GM12878 (cell line): Measurements from ENCODE around the gene PPP1CA.

ENCODE experiments used
- CBX5 ChIP-seq: sonication (generic); IDR thresholded peaks from 2 replicates; pipeline ENCODE4 v1.6.1; 2016; ENCODE audit warnings: low read depth, moderate library complexity, mild to moderate bottlenecking, inconsistent platforms
- CTCF ChIP-seq, 3 experiments: IDR thresholded peaks in 2 of 3; conservative IDR thresholded peaks in 1 of 3; 2 replicates each; pipeline ENCODE4 v1.5.1; 2011; ENCODE audit warnings: low read depth in 3 of 3, low read length in 3 of 3, mild to moderate bottlenecking in 3 of 3, control low read depth in 2 of 3, moderate library complexity in 2 of 3, inconsistent platforms in 1 of 3, mixed read lengths in 1 of 3; ENCODE audit not compliant: control insufficient read depth in 2 of 3, insufficient read depth in 1 of 3; ENCODE audit errors: extremely low read depth in 1 of 3
- EZH2 ChIP-seq: IDR thresholded peaks from 2 replicates; pipeline ENCODE4 v1.6.1; 2012; ENCODE audit warnings: low read depth, mild to moderate bottlenecking, control low read depth, inconsistent platforms, low read length, borderline replicate concordance; ENCODE audit not compliant: control insufficient read depth
- FOXM1 ChIP-seq: IDR thresholded peaks from 2 replicates; pipeline ENCODE4 v1.6.1; 2012; ENCODE audit warnings: low read depth, mild to moderate bottlenecking, inconsistent platforms, low read length, moderate library complexity
- MAX ChIP-seq: IDR thresholded peaks from 2 replicates; pipeline ENCODE4 v1.6.1; 2012; ENCODE audit warnings: low read depth, low read length, improper control_type of control experiment
- MTA3 ChIP-seq: IDR thresholded peaks from 2 replicates; pipeline ENCODE4 v1.6.1; 2012; ENCODE audit warnings: low read length, inconsistent platforms, borderline replicate concordance
- POLR2A ChIP-seq: IDR thresholded peaks from 2 replicates; pipeline ENCODE4 v1.6.1; 2011; ENCODE audit warnings: low read depth, mild to moderate bottlenecking, low read length
- SUZ12 ChIP-seq: fragments of 200-600 bp; sonication (generic); IDR thresholded peaks from one replicate; pipeline ENCODE4 v1.6.1; 2018; ENCODE audit warnings: antibody characterized with exemption, mild to moderate bottlenecking; ENCODE audit not compliant: unreplicated experiment
- YY1 ChIP-seq: IDR thresholded peaks from 2 replicates; pipeline ENCODE4 v1.6.1; 2011; ENCODE audit warnings: low read depth, mild to moderate bottlenecking, low read length
- ZZZ3 ChIP-seq: IDR thresholded peaks from 2 replicates; pipeline ENCODE4 v1.6.1; 2011; ENCODE audit warnings: low read depth; ENCODE audit not compliant: control insufficient read depth, insufficient read length

DNA sequence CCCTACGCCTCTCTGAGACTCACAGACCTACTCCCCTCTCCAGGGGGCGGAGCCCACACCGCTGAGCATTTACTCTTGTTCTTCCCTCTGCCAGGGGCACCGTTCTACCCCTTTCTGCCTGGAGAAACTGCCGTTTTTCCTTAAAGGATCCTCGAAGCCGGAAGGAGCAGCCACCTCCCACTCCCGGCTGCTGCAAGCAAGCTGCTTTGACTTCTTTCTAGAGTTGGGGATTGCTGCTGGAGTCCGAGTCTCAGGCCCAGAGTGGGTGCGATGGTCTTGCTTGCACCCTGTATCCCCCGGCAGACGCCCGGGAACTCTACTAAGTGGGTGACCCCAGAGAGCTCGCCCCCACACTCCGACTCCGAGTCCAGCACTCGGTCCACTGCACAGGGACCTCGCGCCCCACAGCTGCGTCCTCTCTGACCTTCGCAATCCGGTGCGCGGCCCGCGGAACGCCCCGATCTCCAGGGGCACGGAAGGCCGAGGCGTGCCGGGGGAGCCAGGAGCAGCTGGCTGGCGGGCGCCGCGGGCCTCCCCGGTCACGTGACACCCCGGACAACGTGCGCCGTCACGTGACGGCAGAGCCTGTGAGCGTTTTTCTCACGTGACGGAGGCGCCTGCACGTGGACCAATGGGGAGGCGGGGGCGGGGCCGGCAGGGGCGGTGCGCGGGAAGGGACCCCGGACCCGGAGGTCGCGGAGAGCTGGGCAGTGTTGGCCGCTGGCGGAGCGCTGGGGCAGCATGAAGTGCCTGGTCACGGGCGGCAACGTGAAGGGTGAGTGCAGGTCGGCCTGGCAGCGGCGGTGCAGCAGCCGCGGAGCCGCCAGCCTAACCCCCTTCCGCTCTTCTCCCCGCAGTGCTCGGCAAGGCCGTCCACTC, 10.1 kb downstream of the PPP1CA start, which contains the start of gene RAD9A:
- no peak for TF ChIP-seq CBX5
- no peak for TF ChIP-seq SUZ12
- no peak for TF ChIP-seq YY1
- TF ChIP-seq MTA3, result no peak
- no peak for TF ChIP-seq ZZZ3
- no peak for TF ChIP-seq FOXM1
- no peak for TF ChIP-seq CTCF (IDR thresholded peaks at IDR 0.05 in 2 of 3, conservative IDR thresholded peaks at IDR 0.05 in 1 of 3; ENCODE audit: control insufficient read depth in 2 of 3, extremely low read depth in 1 of 3, insufficient read depth in 1 of 3, low read depth in 3 of 3, low read length in 3 of 3)
- TF ChIP-seq EZH2, result no peak
- peak; percentile 100 for TF ChIP-seq MAX
- TF ChIP-seq POLR2A, result peak; percentile 83
